ENCODE data around the gene CES1. TPM values are rescaled to one million over a fixed set of nuclear protein-coding genes. Genes with fewer than 3 reads are reported as not detected.
"Not testable (repeated sequence)": the region's sequence is repeated elsewhere in the genome, so short reads cannot be mapped to it uniquely, and the experiment has no call there.

CES1 gene
- 25.0 TPM for total RNA-seq
- 61.4 TPM for polyA plus RNA-seq

GRCh38 chr16:55832773-55833691 lies at the start of gene CES1:
Gene CES1, minus strand, starts transcription at chr16:55833096. Its CDS starts 41 bp downstream, at chr16:55833055.
- peak within 1 kb of the TSS; percentile 3 for H3K27ac ChIP-seq (ENCODE audit: low read depth)
- no peak for DNase-seq (ENCODE audit: extremely low spot score)
- H3K4me1 ChIP-seq (ENCODE audit: insufficient read depth), result no peaks in the 10 kb centered on the region
- no peaks in the 10 kb centered on the region for H3K36me3 ChIP-seq (ENCODE audit: insufficient read depth)
- H3K4me3 ChIP-seq (ENCODE audit: low read depth, low read length), result peak within 1 kb of the TSS; percentile 1
- 43% methylated on average over 30 of the region's 30 CpGs for WGBS

DNA sequence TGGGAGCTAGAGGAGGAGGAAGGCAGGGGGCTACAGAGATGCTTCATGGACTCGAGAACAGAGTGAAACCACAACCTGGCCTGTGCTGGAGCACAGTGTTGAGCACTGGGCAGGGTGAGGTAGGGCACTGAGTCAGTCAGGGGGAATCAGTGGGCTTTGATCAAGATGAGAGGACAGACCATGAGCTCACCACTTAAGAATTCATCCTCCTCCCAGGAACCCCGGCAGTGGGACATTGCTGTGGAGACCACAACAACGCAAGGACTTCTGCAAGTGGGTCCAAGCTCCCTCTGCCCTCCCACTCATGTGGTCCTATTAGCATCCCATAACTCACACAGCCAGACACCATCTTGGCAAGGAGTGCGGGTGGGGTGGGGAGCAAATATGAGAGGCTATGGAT lies 44.0 kb upstream of the CES1 start:
- Histone ChIP-seq H3K36me3 (ENCODE audit: insufficient read depth) (no peaks in the 10 kb centered on the region), H3K27ac (ENCODE audit: low read depth) (no peak overlapping the region), H3K4me1 (ENCODE audit: insufficient read depth) (no peaks in the 10 kb centered on the region), H3K4me3 (ENCODE audit: low read depth, low read length) (no peak overlapping the region)
- WGBS, result 63% methylated on average over 4 of the region's 4 CpGs
- no peak for DNase-seq (ENCODE audit: extremely low spot score)

DNA sequence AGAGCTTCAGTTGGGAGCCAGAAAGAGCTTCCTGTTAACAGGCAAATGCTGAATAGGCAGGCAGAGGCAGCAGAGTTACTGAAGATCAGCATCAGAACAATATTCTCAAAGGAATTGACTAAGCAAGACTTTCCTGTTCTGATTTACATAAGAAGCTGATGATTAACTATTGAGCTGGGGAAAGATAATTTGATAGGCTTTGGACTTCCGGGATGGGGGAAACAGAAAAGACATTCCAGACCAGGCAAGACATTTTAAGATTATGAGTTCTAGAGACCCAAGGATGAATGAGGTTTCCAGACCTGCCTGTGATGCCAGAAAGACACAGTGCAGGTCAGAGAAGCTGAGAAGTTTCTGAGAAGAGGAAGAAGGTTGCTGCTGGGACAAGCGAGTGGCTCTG lies 42.4 kb upstream of the CES1 start, which contains the start of gene CES5A:
TSS of gene CES5A (minus strand) at position 101 of the 400 bp plus-strand sequence. CDS start 152 bp downstream, outside the sequence.
- Histone ChIP-seq H3K4me3 (ENCODE audit: low read depth, low read length) (no peak within 1 kb of the TSS), H3K27ac (ENCODE audit: low read depth) (no peak within 1 kb of the TSS), H3K4me1 (ENCODE audit: insufficient read depth) (no peaks in the 10 kb centered on the region), H3K36me3 (ENCODE audit: insufficient read depth) (no peaks in the 10 kb centered on the region)
- 80% methylated on average over 2 of the region's 2 CpGs for WGBS
- DNase-seq (ENCODE audit: extremely low spot score), result no peak

DNA sequence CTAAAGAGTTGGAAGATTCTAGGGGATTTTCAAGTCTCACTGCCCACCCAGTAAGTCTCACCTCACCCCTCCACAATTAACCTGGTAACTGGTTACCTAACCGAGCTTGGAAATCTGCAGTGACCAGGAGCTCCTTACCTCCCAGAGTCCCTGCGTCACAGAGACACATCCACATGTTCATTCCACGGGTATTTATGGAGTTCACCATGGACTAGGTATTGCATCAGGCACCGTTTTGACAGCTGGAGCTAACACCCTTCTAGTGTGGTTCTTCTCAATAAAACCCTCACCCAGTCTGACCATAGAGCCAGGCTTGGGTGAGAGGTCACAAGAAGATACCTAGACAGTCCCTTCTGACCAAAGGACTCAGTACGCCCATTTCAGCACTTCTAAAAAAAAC lies 40.2 kb upstream of the CES1 start:
- H3K4me1 ChIP-seq (ENCODE audit: insufficient read depth), result no peaks in the 10 kb centered on the region
- DNase-seq (ENCODE audit: extremely low spot score), result no peak
- H3K36me3 ChIP-seq (ENCODE audit: insufficient read depth), result no peaks in the 10 kb centered on the region
- WGBS, result 81% methylated on average over 5 of the region's 5 CpGs
- no peak overlapping the region for H3K27ac ChIP-seq (ENCODE audit: low read depth)
- no peak overlapping the region for H3K4me3 ChIP-seq (ENCODE audit: low read depth, low read length)

- Histone ChIP-seq H3K36me3 (ENCODE audit: insufficient read depth) (no peaks in the 10 kb centered on the region), H3K27ac (ENCODE audit: low read depth) (no peak overlapping the region), H3K4me3 (ENCODE audit: low read depth, low read length) (no peak overlapping the region), H3K4me1 (ENCODE audit: insufficient read depth) (no peaks in the 10 kb centered on the region)
- no peak for DNase-seq (ENCODE audit: extremely low spot score)
- WGBS, result 84% methylated on average over 7 of the region's 7 CpGs
These were observed 39.2 kb upstream of the CES1 start for GRCh38 chr16:55872130-55872529.

DNA sequence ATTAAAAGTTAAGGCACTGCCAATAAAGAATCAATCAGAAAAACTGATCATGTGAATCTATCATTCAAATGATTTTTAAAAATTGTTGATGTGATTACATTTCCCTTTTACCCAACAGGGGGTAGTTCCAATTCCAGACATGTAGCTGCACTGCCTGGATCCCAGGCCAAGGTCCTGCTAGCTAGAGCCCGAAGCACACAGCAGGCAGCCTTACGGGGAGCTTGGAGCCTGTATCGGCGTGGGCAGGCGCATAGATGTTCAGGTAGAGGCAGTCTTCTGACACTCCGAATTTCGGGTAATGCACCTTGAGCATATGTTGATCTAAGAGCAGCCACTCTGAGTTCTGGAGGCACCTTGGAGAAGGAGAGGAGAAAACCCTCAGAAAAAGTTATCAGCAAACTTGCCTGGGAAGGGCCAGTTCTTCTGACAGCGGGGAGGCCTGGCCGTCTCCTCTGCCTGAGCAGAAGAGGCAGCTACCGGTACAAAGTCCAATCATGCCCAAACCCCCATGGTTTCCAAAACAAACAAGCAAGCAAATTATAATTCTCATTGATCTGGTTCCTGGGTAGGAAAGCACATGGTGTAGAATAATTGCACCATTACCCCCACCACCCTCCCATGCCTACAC lies 38.6 kb upstream of the CES1 start:
- Histone ChIP-seq H3K36me3 (ENCODE audit: insufficient read depth) (no peaks in the 10 kb centered on the region), H3K27ac (ENCODE audit: low read depth) (no peak overlapping the region), H3K4me3 (ENCODE audit: low read depth, low read length) (no peak overlapping the region), H3K4me1 (ENCODE audit: insufficient read depth) (no peaks in the 10 kb centered on the region)
- no peak for DNase-seq (ENCODE audit: extremely low spot score)
- 82% methylated on average over 10 of the region's 10 CpGs for WGBS

DNA sequence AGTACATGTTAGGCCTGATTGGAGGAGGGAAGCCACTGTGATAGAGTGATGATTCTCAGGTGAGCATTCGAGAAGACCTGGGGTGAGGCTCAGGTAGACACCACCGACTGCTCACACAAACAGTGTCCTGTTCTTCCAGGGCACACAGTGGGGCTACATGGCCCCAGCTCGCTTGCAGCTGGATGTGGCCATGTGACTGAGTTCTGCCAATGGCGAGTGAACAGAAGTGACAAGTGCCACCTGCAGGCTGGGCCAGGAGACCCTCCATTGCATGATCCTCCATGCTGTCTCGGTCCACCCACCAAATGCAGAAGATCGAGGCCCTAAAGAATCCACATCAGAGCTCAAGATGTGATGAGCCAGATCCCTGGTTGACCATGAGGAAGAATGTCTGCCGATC lies 36.1 kb upstream of the CES1 start:
- no peak for DNase-seq (ENCODE audit: extremely low spot score)
- no peaks in the 10 kb centered on the region for H3K4me1 ChIP-seq (ENCODE audit: insufficient read depth)
- WGBS, result 89% methylated on average over 7 of the region's 7 CpGs

DNA sequence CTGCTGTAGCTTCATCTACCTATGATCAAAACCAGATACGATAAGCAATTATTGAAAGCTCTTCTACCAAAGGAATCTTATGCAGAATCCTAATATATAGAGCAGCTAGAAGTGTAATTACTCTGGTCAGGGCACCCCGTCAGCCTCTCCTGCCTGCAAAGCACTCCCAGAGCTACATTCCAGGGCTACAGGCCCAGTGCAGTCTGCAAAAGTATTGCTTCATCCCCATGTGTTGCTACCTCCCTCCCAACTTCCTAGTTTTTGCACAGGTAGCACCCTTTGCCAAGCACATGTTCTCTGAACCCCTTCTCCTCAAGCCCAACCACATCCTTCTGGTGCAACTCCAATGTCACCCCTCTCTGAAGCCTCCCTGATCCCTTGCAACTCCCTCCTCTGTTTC lies 35.2 kb upstream of the CES1 start:
- H3K36me3 ChIP-seq (ENCODE audit: insufficient read depth), result no peaks in the 10 kb centered on the region
- no peak overlapping the region for H3K4me3 ChIP-seq (ENCODE audit: low read depth, low read length)
- 77% methylated on average over 2 of the region's 2 CpGs for WGBS
- DNase-seq (ENCODE audit: extremely low spot score), result no peak
- H3K4me1 ChIP-seq (ENCODE audit: insufficient read depth), result no peaks in the 10 kb centered on the region
- H3K27ac ChIP-seq (ENCODE audit: low read depth), result no peak overlapping the region

More for the DNA sequence above, 36.1 kb upstream of the CES1 start:
- H3K36me3 ChIP-seq (ENCODE audit: insufficient read depth), result no peaks in the 10 kb centered on the region
- H3K4me3 ChIP-seq (ENCODE audit: low read depth, low read length), result no peak overlapping the region
- H3K27ac ChIP-seq (ENCODE audit: low read depth), result no peak overlapping the region

- Histone ChIP-seq H3K36me3 (ENCODE audit: insufficient read depth) (no peaks in the 10 kb centered on the region), H3K27ac (ENCODE audit: low read depth) (no peak overlapping the region), H3K4me1 (ENCODE audit: insufficient read depth) (no peaks in the 10 kb centered on the region), H3K4me3 (ENCODE audit: low read depth, low read length) (no peak overlapping the region)
- no peak for DNase-seq (ENCODE audit: extremely low spot score)
- 81% methylated on average over 4 of the region's 4 CpGs for WGBS
These were observed 28.4 kb upstream of the CES1 start for GRCh38 chr16:55861288-55861687.

DNA sequence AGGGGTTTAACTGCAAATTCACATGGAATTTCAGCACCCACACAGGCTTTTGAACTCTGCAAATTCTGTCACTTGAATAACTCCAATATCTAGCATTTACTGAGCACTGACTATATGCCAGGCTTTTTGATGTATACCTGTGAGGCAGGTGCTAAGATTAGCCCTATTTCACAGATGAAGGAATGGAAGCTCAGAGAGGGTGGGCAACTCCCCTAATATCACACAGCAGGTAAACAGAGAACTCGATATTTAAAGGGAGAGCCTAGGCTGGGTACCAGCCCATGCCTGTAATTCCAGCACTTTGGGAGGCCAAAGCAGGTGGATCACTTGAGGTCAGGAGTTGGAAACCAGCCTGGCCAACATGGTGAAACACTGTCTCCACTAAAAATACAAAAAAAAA lies 24.8 kb upstream of the CES1 start:
- not testable (repeated sequence) for H3K4me3 ChIP-seq (ENCODE audit: low read depth, low read length); H3K4me1 ChIP-seq (ENCODE audit: insufficient read depth); H3K27ac ChIP-seq (ENCODE audit: low read depth); DNase-seq (ENCODE audit: extremely low spot score); H3K36me3 ChIP-seq (ENCODE audit: insufficient read depth)
- 85% methylated on average over 1 of the region's 1 CpG for WGBS

GRCh38 chr16:55856950-55857349 lies 24.1 kb upstream of the CES1 start:
- Histone ChIP-seq H3K27ac (ENCODE audit: low read depth) (no peak overlapping the region), H3K4me3 (ENCODE audit: low read depth, low read length) (no peak overlapping the region), H3K36me3 (ENCODE audit: insufficient read depth) (no peaks in the 10 kb centered on the region), H3K4me1 (ENCODE audit: insufficient read depth) (no peaks in the 10 kb centered on the region)
- DNase-seq (ENCODE audit: extremely low spot score), result no peak
- 75% methylated on average over 3 of the region's 3 CpGs for WGBS

- H3K4me3 ChIP-seq (ENCODE audit: low read depth, low read length), result no peak overlapping the region
- H3K4me1 ChIP-seq (ENCODE audit: insufficient read depth), result no peaks in the 10 kb centered on the region
- 74% methylated on average over 3 of the region's 3 CpGs for WGBS
- no peak for DNase-seq (ENCODE audit: extremely low spot score)
- H3K36me3 ChIP-seq (ENCODE audit: insufficient read depth), result no peaks in the 10 kb centered on the region
- no peak overlapping the region for H3K27ac ChIP-seq (ENCODE audit: low read depth)
These were observed 20.2 kb upstream of the CES1 start for GRCh38 chr16:55853114-55853513.

GRCh38 chr16:55849536-55849935 lies 16.6 kb upstream of the CES1 start:
- Histone ChIP-seq H3K4me1 (ENCODE audit: insufficient read depth) (no peaks in the 10 kb centered on the region), H3K36me3 (ENCODE audit: insufficient read depth) (no peaks in the 10 kb centered on the region), H3K27ac (ENCODE audit: low read depth) (no peak overlapping the region), H3K4me3 (ENCODE audit: low read depth, low read length) (no peak overlapping the region)
- DNase-seq (ENCODE audit: extremely low spot score), result no peak
- WGBS, result 76% methylated on average over 13 of the region's 13 CpGs
